GM23248 (cell line): ENCODE data around the gene INO80E. TPM values are rescaled to one million over a fixed set of nuclear protein-coding genes. Genes with fewer than 3 reads are reported as not detected.

Experiments used
- DNase-seq: peaks from one replicate; pipeline ENCODE4 v3.0.0-alpha.2; 2015
- H2AFZ ChIP-seq: fragments of 200-600 bp; sonication (generic); 2 replicates; pipeline ENCODE4 v1.6.1; 2016; ENCODE audit warnings: antibody characterized with exemption
- H3F3A ChIP-seq: fragments of 200-600 bp; sonication (generic); 2 replicates; pipeline ENCODE4 v1.6.1; 2016; ENCODE audit warnings: mild to moderate bottlenecking, antibody characterized with exemption, mixed run types; ENCODE audit not compliant: insufficient read depth
- H3K27ac ChIP-seq: fragments of 200-600 bp; sonication (generic); 2 replicates; pipeline ENCODE4 v1.5.1; 2016; ENCODE audit warnings: mild to moderate bottlenecking
- H3K27me3 ChIP-seq: fragments of 200-600 bp; sonication (generic); replicated peaks from 2 replicates; pipeline ENCODE4 v1.6.1; 2016; ENCODE audit warnings: mild to moderate bottlenecking; ENCODE audit not compliant: insufficient read depth
- H3K36me3 ChIP-seq: fragments of 200-600 bp; sonication (generic); 2 replicates; pipeline ENCODE4 v1.6.1; 2016; ENCODE audit warnings: low read depth, mild to moderate bottlenecking
- H3K4me1 ChIP-seq: fragments of 200-600 bp; sonication (generic); 2 replicates; pipeline ENCODE4 v1.6.1; 2016; ENCODE audit warnings: mild to moderate bottlenecking; ENCODE audit not compliant: insufficient read depth
- H3K4me2 ChIP-seq: fragments of 200-600 bp; sonication (generic); one replicate; pipeline ENCODE4 v1.6.1; 2016; ENCODE audit warnings: mild to moderate bottlenecking; ENCODE audit not compliant: unreplicated experiment
- H3K4me3 ChIP-seq: fragments of 200-600 bp; sonication (generic); 2 replicates; pipeline ENCODE4 v1.5.1; 2016; ENCODE audit warnings: mild to moderate bottlenecking
- H3K79me2 ChIP-seq: fragments of 200-600 bp; sonication (generic); 2 replicates; pipeline ENCODE4 v1.6.1; 2016; ENCODE audit warnings: mild to moderate bottlenecking; ENCODE audit not compliant: insufficient read depth
- H3K9ac ChIP-seq: fragments of 200-600 bp; sonication (generic); 2 replicates; pipeline ENCODE4 v1.6.1; 2016; ENCODE audit warnings: mild to moderate bottlenecking
- H3K9me2 ChIP-seq: fragments of 200-600 bp; sonication (generic); 2 replicates; pipeline ENCODE4 v1.6.1; 2016; ENCODE audit warnings: mixed run types, mild to moderate bottlenecking, moderate library complexity; ENCODE audit not compliant: insufficient read depth
- H3K9me3 ChIP-seq: fragments of 200-600 bp; sonication (generic); one replicate; pipeline ENCODE4 v1.6.1; 2017; ENCODE audit warnings: low read depth
- H4K20me1 ChIP-seq: fragments of 200-600 bp; sonication (generic); 2 replicates; pipeline ENCODE4 v1.6.0; 2016; ENCODE audit not compliant: insufficient read depth
- EZH2 ChIP-seq: fragments of 200-600 bp; sonication (generic); IDR thresholded peaks from 2 replicates; pipeline ENCODE4 v1.6.1; 2018; ENCODE audit warnings: antibody characterized with exemption, mild to moderate bottlenecking; ENCODE audit not compliant: insufficient read depth, poor library complexity, severe bottlenecking
- EZH2phosphoT487 ChIP-seq: fragments of 200-600 bp; sonication (generic); IDR thresholded peaks from 2 replicates; pipeline ENCODE4 v1.6.1; 2018; ENCODE audit warnings: antibody characterized with exemption, moderate library complexity, mild to moderate bottlenecking, low read depth; ENCODE audit not compliant: insufficient read depth
- WGBS, 2 experiments: methylation state at CpG; one replicate each; pipeline ENCODE4 v1.1.6; 2015 to 2017; ENCODE audit warnings: low lambda C conversion rate in 2 of 2, low coverage in 1 of 2; ENCODE audit errors: missing lambda C conversion rate in 2 of 2; 5-methylcytosine and 5-hydroxymethylcytosine counted together
- in situ Hi-C: fragments of 300-500 bp; cut with MboI; formaldehyde crosslinking; loops from 2 replicates; pipeline ENCODE4 v1.15.0; 2020
- polyA plus RNA-seq: library from polyadenylated mRNA; unstranded; fragments of >200 nt; fragmentation: Nextera tagmentation; extraction: Ambion mirVana; gene quantifications from 2 replicates; pipeline ENCODE4 v1.2.1, GENCODE V29; 2016
- total RNA-seq: library from RNA; depleted of rRNA; stranded (reverse); fragments of >200 nt; shearing (Covaris generic); gene quantifications from 2 replicates; pipeline ENCODE4 v1.2.3, GENCODE V29; 2014

The INO80E gene
- total and polyA plus RNA-seq, 2 experiments from 2014 or later = 32.3 to 51.1 TPM

- Histone ChIP-seq H3K36me3 (no peaks in the 10 kb centered on the region), H3K9me3 (no peaks in the 10 kb centered on the region), H3K27me3 (peaks cover 8% of the 10 kb centered on the region; the same call in 1 of the 2 replicates), H3K4me2 (no peak within 1 kb of the TSS), H3K4me3 (no peak within 1 kb of the TSS), H3K4me1 (no peaks in the 10 kb centered on the region), H3K27ac (no peak within 1 kb of the TSS), H2AFZ (no peak within 1 kb of the TSS), H3K9ac (no peak within 1 kb of the TSS), H4K20me1 (no peaks in the 10 kb centered on the region), H3K79me2 (no peaks in the 10 kb centered on the region), H3K9me2 (no peaks in the 10 kb centered on the region), H3F3A (no peaks in the 10 kb centered on the region)
- in situ Hi-C loops = loop anchor here (10.0 kb wide), 2 partner anchors 48 to 318 kb away; partner anchors contain the start of gene TAOK2
- no peak for DNase-seq
- 60 to 64% methylated on average over 6 of the region's 6 CpGs for WGBS, 2 experiments
- TF ChIP-seq EZH2phosphoT487 (no peak), EZH2 (no peak)
Observed at GRCh38 chr16:30022887-30023286, 26.8 kb downstream of the INO80E start, which contains the start of gene C16orf92. Gene C16orf92, plus strand, starts transcription at chr16:30023198. Its CDS starts 143 bp downstream, at chr16:30023341.

GRCh38 chr16:30023586-30023985 is 27.5 kb downstream of the INO80E start:
- H3K79me2 ChIP-seq = no peaks in the 10 kb centered on the region
- H3K36me3 ChIP-seq = no peaks in the 10 kb centered on the region
- H3K9ac ChIP-seq = no peak overlapping the region
- no peak for TF ChIP-seq EZH2
- no peak for TF ChIP-seq EZH2phosphoT487
- no peak overlapping the region for H3K4me3 ChIP-seq
- H3K27ac ChIP-seq = no peak overlapping the region
- H2AFZ ChIP-seq = no peak overlapping the region
- WGBS, 2 experiments = 62 to 64% methylated on average over 11 of the region's 11 CpGs
- in situ Hi-C loops = loop anchor here (10.0 kb wide), 2 partner anchors 49 to 319 kb away; partner anchors contain the start of gene TAOK2
- H3K27me3 ChIP-seq = peaks cover 14% of the 10 kb centered on the region
- no peaks in the 10 kb centered on the region for H3K4me1 ChIP-seq
- H3K9me3 ChIP-seq = no peaks in the 10 kb centered on the region
- no peaks in the 10 kb centered on the region for H3F3A ChIP-seq
- H4K20me1 ChIP-seq = no peaks in the 10 kb centered on the region
- H3K9me2 ChIP-seq = no peaks in the 10 kb centered on the region
- no peak overlapping the region for H3K4me2 ChIP-seq
- no peak for DNase-seq

- no peak overlapping the region for H3K27ac ChIP-seq
- DNase-seq = no peak
- H3F3A ChIP-seq = no peaks in the 10 kb centered on the region
- H3K4me3 ChIP-seq = no peak overlapping the region
- no peak overlapping the region for H3K9ac ChIP-seq
- no peaks in the 10 kb centered on the region for H3K9me3 ChIP-seq
- H3K79me2 ChIP-seq = no peaks in the 10 kb centered on the region
- no peak overlapping the region for H3K4me2 ChIP-seq
- TF ChIP-seq EZH2 = no peak
- TF ChIP-seq EZH2phosphoT487 = no peak
- no peaks in the 10 kb centered on the region for H3K36me3 ChIP-seq
- H2AFZ ChIP-seq = no peak overlapping the region
- H3K9me2 ChIP-seq = no peaks in the 10 kb centered on the region
- H3K4me1 ChIP-seq = no peaks in the 10 kb centered on the region
- in situ Hi-C loops = loop anchor here (10.0 kb wide), 2 partner anchors 50 to 320 kb away; partner anchors contain the start of gene TAOK2
- peaks cover 22% of the 10 kb centered on the region for H3K27me3 ChIP-seq
- no peaks in the 10 kb centered on the region for H4K20me1 ChIP-seq
- 70 to 72% methylated on average over 10 to 16 of the region's 16 CpGs for WGBS, 2 experiments
Observed at GRCh38 chr16:30024451-30024850, 28.4 kb downstream of the INO80E start.

GRCh38 chr16:30025156-30025555 is 29.1 kb downstream of the INO80E start:
- no peak overlapping the region for H3K4me2 ChIP-seq
- no peaks in the 10 kb centered on the region for H3K9me2 ChIP-seq
- no peaks in the 10 kb centered on the region for H3K4me1 ChIP-seq
- TF ChIP-seq EZH2 (no peak), EZH2phosphoT487 (no peak)
- in situ Hi-C loops = loop anchor here (10.0 kb wide), 2 partner anchors 50 to 320 kb away; partner anchors contain the start of gene TAOK2
- H3F3A ChIP-seq = no peaks in the 10 kb centered on the region
- no peaks in the 10 kb centered on the region for H3K79me2 ChIP-seq
- no peaks in the 10 kb centered on the region for H4K20me1 ChIP-seq
- H3K27ac ChIP-seq = no peak overlapping the region
- no peak overlapping the region for H3K4me3 ChIP-seq
- H2AFZ ChIP-seq = no peak overlapping the region
- H3K9me3 ChIP-seq = no peaks in the 10 kb centered on the region
- H3K9ac ChIP-seq = no peak overlapping the region
- H3K36me3 ChIP-seq = no peaks in the 10 kb centered on the region
- H3K27me3 ChIP-seq = peaks cover 29% of the 10 kb centered on the region
- no peak for DNase-seq
- 52% methylated on average over 13 to 19 of the region's 20 CpGs for WGBS, 2 experiments

GRCh38 chr16:30025574-30025973 is 29.5 kb downstream of the INO80E start:
- in situ Hi-C loops = loop anchor here (10.0 kb wide), 2 partner anchors 51 to 321 kb away; partner anchors contain the start of gene TAOK2
- H3K36me3 ChIP-seq = no peaks in the 10 kb centered on the region
- no peaks in the 10 kb centered on the region for H3K4me1 ChIP-seq
- no peak for TF ChIP-seq EZH2phosphoT487
- TF ChIP-seq EZH2 = no peak
- H3F3A ChIP-seq = no peaks in the 10 kb centered on the region
- H3K9ac ChIP-seq = no peak overlapping the region
- H3K79me2 ChIP-seq = no peaks in the 10 kb centered on the region
- no peak overlapping the region for H3K4me2 ChIP-seq
- 33 to 45% methylated on average over 7 of the region's 7 CpGs for WGBS, 2 experiments
- no peak for DNase-seq
- H4K20me1 ChIP-seq = no peaks in the 10 kb centered on the region
- no peaks in the 10 kb centered on the region for H3K9me2 ChIP-seq
- H3K27ac ChIP-seq = no peak overlapping the region
- no peak overlapping the region for H3K4me3 ChIP-seq
- H3K9me3 ChIP-seq = no peaks in the 10 kb centered on the region
- H2AFZ ChIP-seq = no peak overlapping the region
- H3K27me3 ChIP-seq = peaks cover 32% of the 10 kb centered on the region
